ENCODE measurements around the gene AUTS2. TPM values are rescaled to one million over a fixed set of nuclear protein-coding genes. Genes with fewer than 3 reads are reported as not detected.

The AUTS2 gene
- total and polyA plus RNA-seq, 4 experiments from 2014 or later: 3.4 to 35.2 (median 25.5) TPM

GRCh38 chr7:70778585-70778984, 1180.3 kb downstream of the AUTS2 start:
- H3K4me1 Mint-ChIP-seq: peaks cover 33 to 71% (median 44%) of the 10 kb centered on the region in 4 donors
- intact Hi-C loops (cut with micrococcal nuclease): loop anchor here (5.0 kb wide), 1 partner anchor 56 kb away; no protein-coding TSS in a partner anchor
- Histone ChIP-seq H3K27ac (ENCODE audit: low read depth, low read length) (peak overlapping the region; percentile 61), H3K4me1 (ENCODE audit: insufficient read depth, low read length) (peaks cover 46% of the 10 kb centered on the region), H3K9me3 (ENCODE audit: control insufficient read depth in 1 of 2, low read length in 2 of 2) (no peaks in the 10 kb centered on the region), H3K4me3 (ENCODE audit: low read length in 2 of 2) (no peak overlapping the region), H3K36me3 (ENCODE audit: insufficient read depth, low read length) (no peaks in the 10 kb centered on the region), H3K27me3 (ENCODE audit: insufficient read depth, low read length) (no peaks in the 10 kb centered on the region)
- H3K9me3 Mint-ChIP-seq: peaks cover 0 to 2% (median 0%) of the 10 kb centered on the region in 8 donors
- DNase-seq: peak in 4 of 5 donors; percentile 55 to 81 (median 72)
- H3K27ac Mint-ChIP-seq: peak overlapping the region; percentile 57 to 98 (median 96)
- POLR2A ChIA-PET (ENCODE audit: partially characterized antibody): interaction anchor here (1.1 to 7.9 kb wide), 7 partner anchors 9 to 84 kb away, joined by 3 to 145 read pairs (median 7); no protein-coding TSS in a partner anchor
- H3K4me3 Mint-ChIP-seq: peak overlapping the region; percentile 33 to 89 (median 76)
- H3K27me3 Mint-ChIP-seq: no peaks in the 10 kb centered on the region
- peaks cover 20 to 35% of the 10 kb centered on the region in 2 donors for H3K36me3 Mint-ChIP-seq
- CTCF ChIA-PET (ENCODE audit: partially characterized antibody): interaction anchor here (0.6 to 9.4 kb wide), 7 partner anchors 8 to 957 kb away, joined by 3 to 81 read pairs (median 11); no protein-coding TSS in a partner anchor

GRCh38 chr7:70779321-70779720, 1181.0 kb downstream of the AUTS2 start:
- no peaks in the 10 kb centered on the region for H3K9me3 ChIP-seq (ENCODE audit: control insufficient read depth in 1 of 2, low read length in 2 of 2)
- DNase-seq: peak in 4 of 5 donors; percentile 37 to 65 (median 58)
- H3K27ac ChIP-seq (ENCODE audit: low read depth, low read length): peak overlapping the region; percentile 61
- H3K4me3 ChIP-seq (ENCODE audit: low read length in 2 of 2): no peak overlapping the region
- H3K36me3 ChIP-seq (ENCODE audit: insufficient read depth, low read length): no peaks in the 10 kb centered on the region
- Mint-ChIP-seq H3K4me1 (peaks cover 33 to 64% (median 44%) of the 10 kb centered on the region in 4 donors), H3K4me3 (peak overlapping the region; percentile 63 to 89 (median 80)), H3K27me3 (no peaks in the 10 kb centered on the region), H3K36me3 (peaks cover 18 to 35% of the 10 kb centered on the region in 2 donors), H3K9me3 (peaks cover 0 to 2% (median 0%) of the 10 kb centered on the region in 8 donors), H3K27ac (peak overlapping the region; percentile 57 to 98 (median 96))
- peaks cover 46% of the 10 kb centered on the region for H3K4me1 ChIP-seq (ENCODE audit: insufficient read depth, low read length)
- intact Hi-C loops (cut with micrococcal nuclease): loop anchor here (1.0 to 5.0 kb wide), 2 partner anchors 8 to 57 kb away; no protein-coding TSS in a partner anchor
- ChIA-PET CTCF (ENCODE audit: partially characterized antibody) (interaction anchor here (0.9 to 9.4 kb wide), 6 partner anchors 7 to 81 kb away, joined by 3 to 81 read pairs (median 9); no protein-coding TSS in a partner anchor), POLR2A (ENCODE audit: partially characterized antibody) (interaction anchor here (1.1 to 7.9 kb wide), 9 partner anchors 8 to 130 kb away, joined by 3 to 145 read pairs (median 5); no protein-coding TSS in a partner anchor)
- H3K27me3 ChIP-seq (ENCODE audit: insufficient read depth, low read length): no peaks in the 10 kb centered on the region

- Mint-ChIP-seq H3K4me1 (peaks cover 28 to 57% (median 38%) of the 10 kb centered on the region in 4 donors), H3K9me3 (peaks cover 0 to 2% (median 0%) of the 10 kb centered on the region in 8 donors), H3K27ac (peak overlapping the region in 4 of 7 donors; percentile 3 to 57 (median 56)), H3K27me3 (no peaks in the 10 kb centered on the region), H3K36me3 (peaks cover 26 to 40% of the 10 kb centered on the region in 2 donors), H3K4me3 (no peak overlapping the region)
- H3K36me3 ChIP-seq (ENCODE audit: insufficient read depth, low read length): no peaks in the 10 kb centered on the region
- no peaks in the 10 kb centered on the region for H3K9me3 ChIP-seq (ENCODE audit: control insufficient read depth in 1 of 2, low read length in 2 of 2)
- no peaks in the 10 kb centered on the region for H3K27me3 ChIP-seq (ENCODE audit: insufficient read depth, low read length)
- intact Hi-C loops (cut with micrococcal nuclease): no loop called here
- POLR2A ChIA-PET (ENCODE audit: partially characterized antibody): interaction anchor here (4.1 kb wide), 1 partner anchor 14 kb away, joined by 24 read pairs; no protein-coding TSS in a partner anchor
- H3K27ac ChIP-seq (ENCODE audit: low read depth, low read length): no peak overlapping the region
- no peak overlapping the region for H3K4me3 ChIP-seq (ENCODE audit: low read length in 2 of 2)
- CTCF ChIA-PET (ENCODE audit: partially characterized antibody): interaction anchor here (1.3 kb wide), 1 partner anchor 86 kb away, joined by 3 read pairs; no protein-coding TSS in a partner anchor
- no peak for DNase-seq
- peaks cover 36% of the 10 kb centered on the region for H3K4me1 ChIP-seq (ENCODE audit: insufficient read depth, low read length)
Observed at GRCh38 chr7:70781922-70782311, 1183.6 kb downstream of the AUTS2 start.

GRCh38 chr7:70782796-70783195, 1184.5 kb downstream of the AUTS2 start:
- no peak overlapping the region for H3K27ac ChIP-seq (ENCODE audit: low read depth, low read length)
- no peak overlapping the region for H3K4me3 Mint-ChIP-seq
- H3K36me3 ChIP-seq (ENCODE audit: insufficient read depth, low read length): no peaks in the 10 kb centered on the region
- H3K27me3 ChIP-seq (ENCODE audit: insufficient read depth, low read length): no peaks in the 10 kb centered on the region
- H3K4me1 ChIP-seq (ENCODE audit: insufficient read depth, low read length): peaks cover 36% of the 10 kb centered on the region
- ChIA-PET POLR2A (ENCODE audit: partially characterized antibody) (interaction anchor here (1.1 kb wide), 1 partner anchor 9 kb away, joined by 3 read pairs; no protein-coding TSS in a partner anchor), CTCF (ENCODE audit: partially characterized antibody) (interaction anchor here (0.5 kb wide), 1 partner anchor 40 kb away, joined by 3 read pairs; no protein-coding TSS in a partner anchor)
- peak overlapping the region in 2 of 7 donors; percentile 47 to 85 for H3K27ac Mint-ChIP-seq
- peaks cover 0 to 2% (median 0%) of the 10 kb centered on the region in 8 donors for H3K9me3 Mint-ChIP-seq
- no peak for DNase-seq
- H3K36me3 Mint-ChIP-seq: peaks cover 31 to 41% of the 10 kb centered on the region in 2 donors
- intact Hi-C loops (cut with micrococcal nuclease): no loop called here
- H3K27me3 Mint-ChIP-seq: no peaks in the 10 kb centered on the region
- H3K4me3 ChIP-seq (ENCODE audit: low read length in 2 of 2): no peak overlapping the region
- peaks cover 29 to 57% (median 38%) of the 10 kb centered on the region in 4 donors for H3K4me1 Mint-ChIP-seq
- H3K9me3 ChIP-seq (ENCODE audit: control insufficient read depth in 1 of 2, low read length in 2 of 2): no peaks in the 10 kb centered on the region

- ChIA-PET POLR2A (ENCODE audit: partially characterized antibody) (interaction anchor here (4.8 kb wide), 1 partner anchor 9 kb away, joined by 145 read pairs; no protein-coding TSS in a partner anchor), CTCF (ENCODE audit: partially characterized antibody) (interaction anchor here (2.3 to 5.8 kb wide), 2 partner anchors 11 to 22 kb away, joined by 8 to 81 read pairs; no protein-coding TSS in a partner anchor)
- intact Hi-C loops (cut with micrococcal nuclease): no loop called here
- peaks cover 0 to 2% (median 0%) of the 10 kb centered on the region in 8 donors for H3K9me3 Mint-ChIP-seq
- no peaks in the 10 kb centered on the region for H3K27me3 Mint-ChIP-seq
- peaks cover 30 to 48% of the 10 kb centered on the region in 2 donors for H3K36me3 Mint-ChIP-seq
- no peaks in the 10 kb centered on the region for H3K36me3 ChIP-seq (ENCODE audit: insufficient read depth, low read length)
- no peak for DNase-seq
- H3K27ac ChIP-seq (ENCODE audit: low read depth, low read length): peak overlapping the region; percentile 1
- H3K4me1 ChIP-seq (ENCODE audit: insufficient read depth, low read length): peaks cover 39% of the 10 kb centered on the region
- no peaks in the 10 kb centered on the region for H3K9me3 ChIP-seq (ENCODE audit: control insufficient read depth in 1 of 2, low read length in 2 of 2)
- H3K4me3 ChIP-seq (ENCODE audit: low read length in 2 of 2): no peak overlapping the region
- peaks cover 24 to 50% (median 33%) of the 10 kb centered on the region in 4 donors for H3K4me1 Mint-ChIP-seq
- H3K4me3 Mint-ChIP-seq: peak overlapping the region in 1 of 8 donors; percentile 8
- peak overlapping the region in 5 of 7 donors; percentile 17 to 99 (median 98) for H3K27ac Mint-ChIP-seq
- no peaks in the 10 kb centered on the region for H3K27me3 ChIP-seq (ENCODE audit: insufficient read depth, low read length)
Observed at GRCh38 chr7:70785427-70785826, 1187.2 kb downstream of the AUTS2 start.

GRCh38 chr7:70786076-70786475, 1187.8 kb downstream of the AUTS2 start:
- Histone ChIP-seq H3K27me3 (ENCODE audit: insufficient read depth, low read length) (no peaks in the 10 kb centered on the region), H3K27ac (ENCODE audit: low read depth, low read length) (peak overlapping the region; percentile 60), H3K4me1 (ENCODE audit: insufficient read depth, low read length) (peaks cover 39% of the 10 kb centered on the region), H3K4me3 (ENCODE audit: low read length in 2 of 2) (no peak overlapping the region), H3K36me3 (ENCODE audit: insufficient read depth, low read length) (no peaks in the 10 kb centered on the region), H3K9me3 (ENCODE audit: control insufficient read depth in 1 of 2, low read length in 2 of 2) (no peaks in the 10 kb centered on the region)
- Mint-ChIP-seq H3K36me3 (peaks cover 32 to 54% of the 10 kb centered on the region in 2 donors), H3K27ac (peak overlapping the region; percentile 95 to 99 (median 98)), H3K27me3 (no peaks in the 10 kb centered on the region), H3K9me3 (peaks cover 0 to 2% (median 0%) of the 10 kb centered on the region in 8 donors), H3K4me1 (peaks cover 24 to 53% (median 33%) of the 10 kb centered on the region in 4 donors), H3K4me3 (peak overlapping the region in 5 of 8 donors; percentile 74 to 86 (median 79))
- DNase-seq: no peak
- ChIA-PET POLR2A (ENCODE audit: partially characterized antibody) (interaction anchor here (0.9 to 4.8 kb wide), 3 partner anchors 10 to 106 kb away, joined by 4 to 145 read pairs (median 30); no protein-coding TSS in a partner anchor), CTCF (ENCODE audit: partially characterized antibody) (interaction anchor here (1.4 to 5.8 kb wide), 3 partner anchors 11 to 24 kb away, joined by 3 to 81 read pairs (median 8); no protein-coding TSS in a partner anchor)
- intact Hi-C loops (cut with micrococcal nuclease): no loop called here

Measured in CD4-positive, alpha-beta memory T cell (primary cell).